CD4-positive, alpha-beta T cell treated with Interleukin-6 for 4 hours (primary cell): ENCODE data around the gene PTK6.
"Not testable (repeated sequence)": the region's sequence is repeated elsewhere in the genome, so short reads cannot be mapped to it uniquely, and the experiment has no call there.

Experiments
- DNase-seq: peaks from one replicate; pipeline ENCODE4 v3.0.0-alpha.2; 2020; ENCODE audit warnings: mixed read lengths

The PTK6 gene

DNA sequence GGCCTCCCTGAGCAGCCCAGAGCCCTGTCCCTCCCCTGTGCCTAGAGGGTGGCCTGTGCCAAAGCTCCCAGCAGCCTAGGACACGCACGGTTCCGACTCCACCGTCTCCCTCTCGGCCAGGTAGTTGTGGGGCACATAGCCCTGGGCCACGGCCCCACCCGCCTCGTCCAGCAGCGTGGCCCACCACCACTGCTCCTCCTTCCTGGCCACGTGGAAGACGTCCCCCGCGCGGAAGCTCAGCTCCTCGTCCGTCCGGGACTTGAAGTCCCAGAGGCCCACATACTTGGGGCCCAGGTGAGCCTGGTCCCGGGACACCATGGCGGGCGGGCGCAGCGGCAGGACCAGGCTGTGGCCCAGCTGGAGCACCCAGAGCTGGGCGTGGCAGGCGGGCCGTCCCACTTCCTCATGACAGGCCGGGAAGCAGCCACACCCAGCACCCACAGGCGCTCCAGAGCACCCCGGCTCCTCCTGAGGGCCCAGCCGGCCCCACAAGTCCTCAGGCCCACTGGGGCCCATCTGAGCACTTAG is at the start of gene PTK6:
PTK6 (minus strand) TSS at position 380 of the 528 bp plus-strand sequence; CDS start at position 318, 62 bp downstream.
- peak; percentile 39 for DNase-seq

- DNase-seq = no peak
Measured at GRCh38 chr20:63586797-63587196, 49.6 kb upstream of the PTK6 start.

DNA sequence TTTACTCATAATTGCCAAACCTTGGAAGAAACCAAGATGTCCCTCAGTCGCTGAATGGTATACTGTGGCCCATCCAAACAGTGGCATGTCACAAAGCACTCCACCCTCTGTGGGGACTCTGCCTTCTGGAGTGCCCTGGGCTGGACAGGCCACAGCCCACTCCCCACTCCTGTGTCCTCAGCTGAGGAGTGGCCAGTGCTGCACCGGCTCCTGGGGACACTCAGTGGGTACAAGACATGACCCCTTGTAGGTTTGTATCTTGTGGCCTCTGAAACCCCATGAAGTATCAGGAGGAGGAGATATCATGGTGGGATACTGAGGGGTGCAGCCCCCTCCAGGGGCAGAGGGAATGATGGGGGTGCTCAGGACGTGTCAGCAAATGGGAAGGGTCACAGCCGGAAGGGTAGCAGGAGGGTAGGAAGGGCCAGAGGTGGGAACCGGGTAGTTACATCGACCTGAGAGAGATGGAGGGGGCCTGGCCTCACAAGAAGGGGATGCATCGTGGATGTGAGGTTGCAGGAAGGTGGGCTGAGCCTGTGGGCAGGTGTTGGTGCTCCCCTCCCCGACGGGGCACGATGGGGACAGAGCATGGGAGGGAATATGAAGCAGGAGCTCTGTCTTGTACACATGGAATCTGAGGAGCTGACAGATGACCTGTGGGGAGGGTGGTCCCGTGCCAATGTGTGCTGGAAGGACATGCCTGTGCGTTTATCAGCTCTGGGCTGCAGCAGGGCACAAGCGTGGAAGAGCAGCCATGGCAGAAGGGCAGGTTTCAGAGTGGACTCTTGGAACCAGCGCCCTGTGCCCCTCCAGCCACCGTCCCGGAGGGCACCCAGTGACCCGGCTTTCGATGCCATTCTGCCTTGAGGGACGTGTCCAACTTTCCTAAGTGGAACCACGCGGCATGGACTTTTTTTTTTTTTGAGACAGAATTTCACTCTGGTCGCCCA is 48.7 kb upstream of the PTK6 start:
- DNase-seq = no peak

- DNase-seq = no peak
Measured at GRCh38 chr20:63582382-63583063, 45.3 kb upstream of the PTK6 start.

GRCh38 chr20:63580796-63581461 is 43.8 kb upstream of the PTK6 start:
- DNase-seq = peak; percentile 84

- no peak for DNase-seq
Measured at GRCh38 chr20:63579017-63579694, 42.0 kb upstream of the PTK6 start.

- DNase-seq = peak; percentile 25
Measured at GRCh38 chr20:63578224-63579016, 41.2 kb upstream of the PTK6 start.

- DNase-seq = no peak
Measured at GRCh38 chr20:63577317-63577894, 40.2 kb upstream of the PTK6 start.

DNA sequence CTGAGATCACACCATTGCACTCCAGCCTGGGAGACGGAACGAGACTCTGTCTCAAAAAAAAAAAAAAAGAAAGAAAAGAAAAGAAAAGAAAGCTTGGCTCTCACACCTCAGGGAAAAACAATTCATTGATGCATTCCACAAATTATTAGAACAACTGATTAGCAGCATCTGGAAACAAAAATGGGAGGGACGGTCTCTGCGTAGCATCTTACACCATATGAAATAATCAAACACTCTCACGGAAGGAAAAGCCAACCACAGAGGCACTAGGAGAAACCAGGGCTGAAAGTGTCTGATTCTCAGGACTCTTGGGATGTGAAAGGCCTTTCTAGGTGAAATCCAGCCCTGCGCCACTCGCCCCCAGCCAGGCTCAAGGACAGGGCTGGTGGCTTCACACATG is 39.1 kb upstream of the PTK6 start:
- DNase-seq = no peak

GRCh38 chr20:63574829-63575743 is 37.9 kb upstream of the PTK6 start:
- no peak for DNase-seq

- peak; percentile 88 for DNase-seq
Measured at GRCh38 chr20:63574156-63574828, 37.1 kb upstream of the PTK6 start, which contains the start of gene HELZ2. TSS of gene HELZ2 (minus strand) at chr20:63574239. CDS start at chr20:63572385, 1,854 bp downstream.

DNA sequence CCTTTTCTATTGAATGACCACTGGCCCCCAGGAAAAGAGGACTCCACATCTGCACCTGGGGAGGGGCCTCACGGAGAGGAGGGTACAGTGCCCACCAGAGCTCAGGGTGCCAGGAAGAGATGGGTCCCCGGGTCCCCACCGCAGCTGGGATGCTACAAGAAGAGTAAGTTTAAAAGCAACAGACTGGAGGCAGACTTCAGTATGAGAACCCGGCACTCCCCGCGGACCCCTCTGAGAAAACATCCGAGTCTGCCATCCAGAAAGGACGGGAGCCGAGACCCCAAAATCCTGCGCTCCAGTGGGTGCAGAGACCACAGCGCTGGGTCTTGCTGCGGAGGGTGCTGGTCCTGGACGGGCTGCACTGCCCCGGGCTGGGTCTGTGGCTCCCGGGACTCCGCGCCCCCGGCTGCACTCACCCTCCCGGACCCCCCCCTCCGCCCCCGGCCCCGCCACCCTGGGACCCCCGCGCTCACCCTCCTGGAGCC is 36.5 kb upstream of the PTK6 start:
- peak; percentile 8 for DNase-seq

DNA sequence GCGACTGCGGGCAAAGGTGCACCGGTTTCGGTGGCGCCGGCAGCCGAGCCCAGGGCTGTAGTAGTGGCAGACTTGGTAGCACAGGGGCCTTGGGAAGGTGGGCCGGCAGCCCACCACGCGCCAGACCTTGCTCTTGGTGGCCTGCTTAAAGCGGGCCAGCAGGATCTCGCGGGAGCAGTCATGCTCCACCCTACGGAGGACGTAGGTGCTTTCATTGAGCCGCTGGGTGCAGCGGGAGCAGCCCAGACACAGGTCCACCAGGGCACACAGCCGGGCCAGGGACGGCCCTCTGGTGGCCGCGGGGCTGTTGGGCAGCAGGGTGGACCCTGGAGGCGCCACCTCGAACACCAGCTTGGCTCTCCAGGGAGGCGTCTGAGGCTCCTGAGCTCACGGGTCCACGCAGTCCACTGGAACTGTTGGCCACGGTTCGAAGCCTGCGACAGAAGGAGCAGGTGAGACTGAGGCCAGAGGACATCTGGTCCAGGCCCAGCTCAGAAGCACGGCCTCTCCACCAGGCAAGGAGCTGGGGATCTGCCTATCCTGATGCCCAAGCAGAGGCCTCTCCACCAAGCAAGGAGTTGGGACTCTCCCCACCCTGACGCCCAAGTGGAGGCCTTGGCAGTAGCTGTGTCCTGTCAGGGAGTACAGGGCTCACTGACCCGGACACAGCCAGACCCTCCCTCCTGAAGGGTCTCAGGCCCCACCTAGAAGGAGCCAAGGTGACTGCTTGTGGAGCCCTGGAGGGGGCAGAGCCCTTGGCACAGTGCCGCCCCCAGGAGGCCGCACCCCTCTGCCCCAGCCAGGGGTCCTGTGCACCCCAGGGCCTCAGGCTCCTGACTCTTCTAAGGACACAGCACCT is 35.8 kb upstream of the PTK6 start:
- no peak for DNase-seq

- DNase-seq = no peak
Measured at GRCh38 chr20:63572071-63572787, 35.1 kb upstream of the PTK6 start.

DNA sequence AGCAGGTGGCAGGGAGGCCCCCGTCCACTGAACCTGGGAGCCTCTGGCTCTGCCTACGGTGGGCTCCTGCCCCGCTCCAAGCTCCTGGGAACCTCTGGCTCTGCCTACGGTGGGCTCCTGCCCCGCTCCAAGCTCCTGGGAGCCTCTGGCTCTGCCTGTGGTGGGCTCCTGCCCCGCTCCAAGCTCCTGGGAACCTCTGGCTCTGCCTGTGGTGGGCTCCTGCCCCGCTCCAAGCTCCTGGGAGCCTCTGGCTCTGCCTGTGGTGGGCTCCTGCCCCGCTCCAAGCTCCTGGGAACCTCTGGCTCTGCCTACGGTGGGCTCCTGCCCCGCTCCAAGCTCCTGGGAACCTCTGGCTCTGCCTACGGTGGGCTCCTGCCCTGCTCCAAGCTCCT is 33.9 kb upstream of the PTK6 start:
- not testable (repeated sequence) for DNase-seq

DNA sequence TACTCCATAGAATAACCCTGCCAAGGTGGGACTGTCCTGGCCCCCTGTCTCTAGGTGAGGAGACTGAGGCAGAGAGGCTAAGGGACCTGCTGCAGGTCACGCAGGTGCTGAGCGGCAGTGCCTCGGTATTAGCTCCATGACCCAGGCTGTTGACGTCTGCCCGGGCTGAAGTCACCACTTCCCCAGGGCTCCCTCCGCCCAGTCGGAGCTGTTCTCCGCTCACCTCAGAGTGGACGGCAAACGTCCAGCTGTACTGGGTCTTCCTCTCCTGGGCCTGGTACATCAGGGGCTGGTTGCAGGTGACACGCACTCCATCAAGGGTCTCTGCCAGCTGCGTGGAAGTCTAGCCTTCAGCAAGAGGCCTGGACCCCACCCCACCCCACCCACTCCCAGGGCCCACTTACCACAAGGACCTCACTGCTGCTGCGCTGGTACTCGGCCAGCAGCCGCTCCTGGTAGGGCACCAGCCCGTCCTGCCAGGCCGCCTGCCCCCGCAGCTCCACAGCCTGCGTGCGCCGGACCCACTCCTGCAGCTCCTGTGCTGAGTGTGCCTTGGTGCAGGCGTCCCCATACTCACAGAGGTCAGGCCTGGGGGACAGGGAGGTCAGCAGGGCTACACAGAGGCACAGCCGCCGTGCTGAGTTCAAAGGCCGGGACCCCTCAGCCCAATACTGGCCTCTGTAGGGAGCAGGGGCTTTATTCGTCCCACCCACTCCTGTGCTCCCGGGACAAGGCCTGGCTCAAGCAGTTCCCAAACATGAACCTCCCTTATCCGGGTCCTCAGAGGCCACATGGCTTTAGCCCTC is 33.3 kb upstream of the PTK6 start:
- DNase-seq = no peak
